Epithelial cell of prostate (primary cell): Measurements from ENCODE around the gene NUP62CL.
A peak's percentile ranks its signal among the peaks of the same experiment; 100 is the strongest.
"Not testable (repeated sequence)": the region's sequence is repeated elsewhere in the genome, so short reads cannot be mapped to it uniquely, and the experiment has no call there.

Experiments
- DNase-seq: peaks from one replicate; pipeline ENCODE4 v3.0.0-alpha.2; 2011; ENCODE audit warnings: low read depth, low spot score
- H3K27ac ChIP-seq: fragments of 450-650 bp; 2 replicates; pipeline ENCODE4 v1.5.1; 2017; ENCODE audit warnings: mild to moderate bottlenecking

NUP62CL gene, protein sequence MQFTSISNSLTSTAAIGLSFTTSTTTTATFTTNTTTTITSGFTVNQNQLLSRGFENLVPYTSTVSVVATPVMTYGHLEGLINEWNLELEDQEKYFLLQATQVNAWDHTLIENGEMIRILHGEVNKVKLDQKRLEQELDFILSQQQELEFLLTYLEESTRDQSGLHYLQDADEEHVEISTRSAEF

DNA sequence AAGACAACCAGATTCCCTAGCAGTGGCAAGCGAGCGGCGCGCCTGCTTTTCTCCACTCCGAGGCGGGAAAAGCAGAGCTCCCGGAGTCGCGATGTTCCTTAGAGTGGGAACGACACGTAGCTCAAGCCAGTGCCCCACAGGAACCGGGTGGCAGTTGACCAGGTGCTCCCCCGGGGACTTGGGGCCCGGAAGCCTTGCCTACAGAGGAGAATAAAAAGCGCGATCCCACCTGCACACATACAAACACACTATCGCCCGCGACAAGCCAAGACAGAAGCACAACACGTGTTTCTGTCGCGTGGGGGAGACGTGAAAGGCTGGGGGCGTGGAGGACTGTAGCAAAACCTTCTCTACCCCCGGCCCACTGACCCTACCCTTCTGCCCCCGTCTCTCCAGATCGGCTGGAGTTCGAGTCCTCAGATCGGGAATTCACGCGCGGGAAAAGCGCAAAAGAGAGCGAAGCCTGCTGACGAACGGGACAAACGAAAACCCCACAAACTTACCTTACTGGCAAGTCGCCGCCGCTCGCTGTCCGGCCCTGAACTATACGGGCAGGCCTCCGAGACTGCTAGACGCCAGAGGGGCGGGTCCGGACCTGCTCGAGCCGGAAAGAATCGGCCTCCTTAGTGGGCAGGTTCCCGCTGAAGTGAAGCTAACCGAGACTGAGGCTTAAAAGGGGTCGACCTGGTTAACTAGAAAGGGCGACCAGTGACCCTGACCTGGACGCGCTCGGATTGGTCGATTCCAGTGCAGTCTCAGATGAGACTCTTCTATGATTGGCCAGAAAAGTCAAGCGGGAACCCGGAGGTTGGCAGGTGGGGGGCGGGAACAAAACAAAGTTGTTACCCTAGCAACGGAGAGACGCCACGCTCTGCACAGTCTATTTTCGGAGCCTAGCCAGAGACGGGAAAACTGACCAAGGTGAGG lies at the start of gene NUP62CL, which contains the start of gene DNAAF6:
Gene NUP62CL, minus strand, starts transcription at position 664 of the 927 bp plus-strand sequence. CDS start 31,287 bp downstream, outside the sequence.
Gene DNAAF6, plus strand, starts transcription at position 842 of the 927 bp plus-strand sequence. CDS start 6,265 bp downstream, outside the sequence.
- DNase-seq: no peak
- no peak within 1 kb of the TSS for H3K27ac ChIP-seq

DNA sequence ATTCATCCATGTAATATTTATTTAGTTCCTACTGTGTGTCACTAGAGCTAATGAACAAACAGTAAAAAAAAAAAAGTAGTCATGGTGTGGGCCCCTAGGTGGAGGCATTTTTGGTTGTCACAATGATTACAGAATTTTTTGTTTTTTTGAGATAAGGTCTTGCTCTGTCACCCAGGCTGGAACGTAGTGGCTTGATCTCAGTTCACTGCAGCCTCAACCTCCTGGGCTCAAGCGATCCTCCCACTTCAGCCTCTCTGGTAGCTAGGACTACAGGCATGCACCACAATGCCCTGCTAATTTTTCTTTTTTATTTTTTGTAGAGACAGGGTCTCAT lies 22.2 kb upstream of the NUP62CL start:
- no peak for DNase-seq

DNA sequence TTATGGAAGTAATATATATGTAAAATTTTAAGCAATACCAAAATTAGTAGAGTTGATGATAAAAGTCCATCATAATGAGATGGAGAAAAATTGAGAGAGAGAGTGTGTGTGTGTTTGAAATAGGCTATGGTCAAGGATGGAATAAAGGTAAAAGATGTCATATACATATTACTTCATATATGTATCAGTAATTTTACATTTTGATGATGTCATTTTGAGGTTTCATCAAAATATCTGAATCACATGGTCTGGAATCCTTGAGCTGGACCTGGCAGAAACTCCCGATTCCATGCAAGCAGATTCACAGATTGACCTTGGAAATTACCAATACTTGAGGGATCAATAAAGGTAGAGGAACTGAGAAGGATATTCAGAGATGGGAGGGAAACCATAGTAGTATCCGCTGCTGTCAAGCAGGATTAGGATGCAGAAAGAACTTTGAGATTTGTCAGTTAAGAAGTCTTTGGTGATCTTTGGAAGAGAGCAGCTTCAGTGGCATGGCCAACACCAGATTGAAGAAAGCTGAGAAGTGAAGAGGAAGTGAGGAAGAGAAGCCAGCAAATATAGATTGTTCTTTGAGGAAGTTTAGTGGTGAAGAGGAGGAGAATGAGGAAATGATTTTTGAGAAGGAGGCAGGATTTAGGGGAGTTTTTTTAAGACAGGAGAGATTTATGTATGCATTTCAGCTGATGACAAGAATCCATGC lies 21.7 kb upstream of the NUP62CL start:
- H3K27ac ChIP-seq: no peak overlapping the region
- DNase-seq: no peak

More for the DNA sequence above, 22.2 kb upstream of the NUP62CL start:
- H3K27ac ChIP-seq: no peak overlapping the region

DNA sequence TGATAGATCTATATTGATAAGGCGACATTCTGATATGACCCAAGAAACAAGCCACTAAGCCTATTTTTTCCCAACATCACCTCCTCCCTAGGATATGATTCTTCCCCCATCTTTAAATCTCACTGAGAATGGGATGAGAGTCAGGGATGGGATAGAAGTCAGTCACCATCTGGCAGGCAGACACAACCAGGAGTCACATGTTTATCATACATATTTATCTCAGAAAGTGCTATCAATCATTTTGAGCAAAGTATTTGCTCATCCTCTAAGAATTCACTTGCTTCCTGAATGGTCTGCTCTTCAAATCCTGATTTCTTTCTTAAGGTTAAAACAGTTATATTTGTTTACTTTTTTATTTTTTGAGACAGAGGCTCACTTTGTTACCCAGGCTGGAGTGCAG lies 20.5 kb upstream of the NUP62CL start:
- H3K27ac ChIP-seq: no peak overlapping the region
- DNase-seq: no peak

DNA sequence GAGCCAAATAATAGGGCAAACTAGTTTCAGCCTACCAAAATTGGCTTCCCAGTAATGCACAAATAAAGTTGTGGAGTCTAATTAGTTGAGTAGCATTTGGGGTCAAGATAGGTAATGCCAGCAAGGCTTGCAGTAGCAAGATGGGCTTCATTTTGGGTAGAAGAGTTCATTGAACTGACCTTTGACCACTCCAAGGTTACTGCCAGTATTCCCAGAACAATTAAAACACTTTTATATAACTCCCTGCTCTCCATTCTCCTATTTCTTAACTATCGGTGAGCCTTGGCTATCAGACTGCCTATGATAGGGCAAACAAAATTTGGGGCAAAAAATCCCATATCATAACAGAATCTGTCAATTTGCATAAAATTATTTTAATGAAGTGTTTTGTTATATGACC lies 7.2 kb upstream of the NUP62CL start:
- no peak overlapping the region for H3K27ac ChIP-seq
- DNase-seq: no peak

DNA sequence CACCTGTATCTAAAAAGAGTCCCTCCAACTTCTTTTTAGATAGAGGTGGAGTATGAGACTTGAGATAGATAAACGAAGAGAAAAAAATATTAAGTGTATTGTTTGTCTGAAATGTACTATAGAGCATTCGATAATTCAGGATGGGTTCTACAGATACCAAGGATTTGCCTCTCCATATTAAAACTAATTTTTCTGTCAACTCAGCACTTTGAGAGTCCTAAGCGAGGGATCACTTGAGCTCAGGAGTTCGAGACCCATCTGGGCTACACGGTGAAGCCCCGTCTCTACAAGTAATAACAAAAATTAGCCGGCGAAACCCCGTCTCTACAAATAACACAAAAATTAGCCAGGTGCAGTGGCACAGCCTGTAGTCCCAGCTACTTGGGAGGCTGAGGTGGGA lies 1.7 kb upstream of the NUP62CL start:
- no peak overlapping the region for H3K27ac ChIP-seq
- no peak for DNase-seq

DNA sequence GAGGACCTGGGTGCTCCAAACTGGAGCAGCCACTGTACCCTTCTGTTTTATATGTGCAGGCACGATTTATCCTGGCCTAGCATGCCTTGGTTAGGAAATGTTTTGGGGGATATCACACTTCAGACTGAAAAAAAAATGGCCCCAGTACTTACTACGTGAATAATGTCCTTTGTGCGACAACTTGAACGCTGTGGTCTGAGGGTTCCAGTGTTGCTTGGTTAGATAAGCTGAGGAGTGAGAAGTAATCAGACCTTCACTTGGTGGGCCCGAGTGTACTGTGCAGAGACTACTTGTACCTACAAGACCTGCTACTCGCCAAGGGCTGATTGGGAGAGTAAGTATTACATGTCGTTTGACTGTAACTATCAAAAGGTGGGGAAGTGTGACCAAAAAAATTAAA lies 856 bp upstream of the NUP62CL start:
- DNase-seq: no peak
- no peak overlapping the region for H3K27ac ChIP-seq

DNA sequence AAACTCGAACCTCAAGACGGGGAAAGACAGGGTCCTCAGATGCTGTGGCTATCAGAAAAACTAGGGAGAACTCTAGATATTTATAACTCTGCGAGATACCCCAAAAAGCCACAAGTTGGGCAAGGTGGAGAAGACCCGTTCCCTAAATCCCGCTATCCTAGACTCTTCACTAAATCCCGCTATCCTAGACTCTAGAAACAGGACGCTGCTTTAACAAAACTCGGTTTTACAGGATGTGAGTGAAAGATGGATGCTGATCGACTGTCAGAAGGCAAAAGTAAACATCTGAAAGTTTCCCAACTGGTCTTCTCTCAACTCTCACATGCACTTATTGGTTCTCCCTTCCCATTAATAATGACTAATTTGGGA lies 448 bp upstream of the NUP62CL start:
- DNase-seq: no peak
- H3K27ac ChIP-seq: no peak overlapping the region

DNA sequence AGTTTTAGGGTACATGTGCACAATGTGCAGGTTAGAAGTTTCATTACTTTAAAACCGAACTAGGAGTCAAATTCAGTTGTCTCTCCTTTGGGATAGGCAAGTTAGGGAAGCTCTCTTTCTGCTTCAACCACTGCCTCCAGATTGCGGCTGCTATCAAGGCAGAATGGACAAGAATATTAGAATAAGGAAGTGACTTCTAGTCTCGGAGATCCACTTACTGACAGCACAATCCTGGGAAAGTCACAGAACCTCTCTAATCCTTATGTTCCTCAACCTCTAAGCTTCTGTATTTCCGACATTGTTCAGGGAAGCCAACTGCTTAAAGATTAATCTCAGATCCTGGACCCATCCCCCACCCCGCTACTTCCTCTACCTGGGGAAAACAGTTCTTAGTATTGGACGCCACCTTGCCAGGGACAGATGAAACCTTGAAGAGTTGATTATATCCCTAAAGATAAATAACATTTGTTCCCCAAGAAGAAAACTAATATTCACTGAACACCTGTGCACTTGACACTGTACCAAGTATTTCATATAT lies 2.1 kb downstream of the NUP62CL start:
- DNase-seq: no peak
- H3K27ac ChIP-seq: no peak overlapping the region

DNA sequence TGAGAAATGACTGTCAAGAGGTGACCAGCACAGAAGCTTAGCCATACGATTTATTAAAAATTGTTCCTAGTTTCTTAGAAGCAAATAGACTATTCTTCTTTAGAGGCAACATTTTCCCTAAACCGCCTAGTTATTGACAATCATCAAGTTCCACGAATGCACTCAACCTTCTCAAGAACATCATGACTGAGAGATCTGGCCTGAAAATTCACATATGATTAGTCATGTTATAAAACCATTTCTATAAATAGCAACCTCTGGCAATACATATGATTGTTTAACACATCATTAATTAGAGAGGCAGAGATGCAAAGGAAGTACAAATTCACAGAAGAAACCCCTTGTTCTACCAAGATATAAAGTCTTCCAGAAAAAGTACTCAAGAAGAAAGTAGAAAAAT lies 6.7 kb downstream of the NUP62CL start:
- no peak overlapping the region for H3K27ac ChIP-seq
- DNase-seq: no peak

DNA sequence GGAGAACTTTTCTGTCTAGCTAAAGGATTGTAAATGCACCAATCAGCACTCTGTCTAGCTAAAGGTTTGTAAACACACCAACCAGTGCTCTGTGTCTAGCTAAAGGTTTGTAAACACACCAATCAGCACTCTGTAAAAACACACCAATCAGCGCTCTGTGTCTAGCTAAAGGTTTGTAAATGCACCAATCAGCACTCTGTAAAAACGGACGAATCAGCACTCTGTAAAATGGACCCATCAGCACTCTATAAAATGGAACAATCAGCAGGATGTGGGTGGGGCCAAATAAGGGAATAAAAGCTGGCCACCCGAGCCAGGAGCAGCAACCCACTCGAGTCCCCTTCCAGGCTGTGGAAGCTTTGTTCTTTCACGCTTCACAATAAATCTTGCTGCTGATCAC lies 8.2 kb downstream of the NUP62CL start:
- H3K27ac ChIP-seq, DNase-seq: not testable (repeated sequence)

DNA sequence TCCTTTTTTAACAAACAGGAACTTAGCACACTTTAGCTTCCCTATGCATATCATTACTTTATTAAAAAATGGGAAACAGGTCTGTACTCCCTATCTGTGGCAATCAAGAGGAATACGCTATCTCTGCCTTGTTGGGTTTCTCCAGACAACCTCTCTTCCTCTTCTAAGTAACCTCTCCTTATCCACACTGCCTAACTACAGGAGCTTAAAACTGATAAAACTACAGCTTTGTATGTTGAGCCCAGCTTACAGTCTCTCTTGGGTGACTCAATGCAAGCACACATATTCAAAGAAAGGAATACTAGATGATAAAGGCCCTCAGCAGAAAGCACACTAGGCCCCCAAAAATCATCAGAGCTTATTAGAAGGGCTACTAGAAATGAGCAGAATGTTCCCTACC lies 8.9 kb downstream of the NUP62CL start:
- H3K27ac ChIP-seq: no peak overlapping the region
- no peak for DNase-seq

DNA sequence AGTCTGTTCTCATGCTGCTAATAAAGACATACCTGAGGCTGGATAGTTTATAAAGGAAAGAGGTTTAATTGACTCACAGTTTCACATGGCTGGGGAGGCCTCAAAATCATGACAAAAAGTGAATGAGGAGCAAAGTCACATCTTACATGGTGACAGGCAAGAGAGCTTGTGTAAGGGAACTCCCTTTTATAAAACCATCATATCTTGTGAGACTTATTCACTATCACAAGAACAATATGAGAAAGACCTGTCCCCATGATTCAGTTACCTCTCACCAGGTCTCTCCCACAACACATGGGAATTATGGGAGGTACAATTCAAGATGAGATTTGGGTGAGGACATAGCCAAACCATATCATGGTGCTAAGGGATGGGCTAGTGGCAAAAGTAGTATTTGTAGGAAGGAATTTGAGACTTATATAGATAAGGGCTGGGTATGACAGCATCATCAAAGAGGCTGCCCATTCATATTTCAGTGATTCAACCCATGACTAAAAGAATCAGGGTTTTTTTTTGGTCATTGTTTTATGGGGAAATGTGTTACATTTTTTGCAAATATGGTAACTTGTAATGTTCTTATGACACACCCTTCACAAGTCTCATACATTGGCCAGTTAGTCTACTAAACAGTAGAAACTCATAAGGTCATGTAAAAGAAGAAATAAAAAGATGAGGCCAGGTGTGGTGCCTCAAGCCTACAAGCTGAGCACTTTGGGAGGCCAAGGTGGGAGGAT lies 34.7 kb downstream of the NUP62CL start:
- H3K27ac ChIP-seq: no peak overlapping the region
- no peak for DNase-seq

DNA sequence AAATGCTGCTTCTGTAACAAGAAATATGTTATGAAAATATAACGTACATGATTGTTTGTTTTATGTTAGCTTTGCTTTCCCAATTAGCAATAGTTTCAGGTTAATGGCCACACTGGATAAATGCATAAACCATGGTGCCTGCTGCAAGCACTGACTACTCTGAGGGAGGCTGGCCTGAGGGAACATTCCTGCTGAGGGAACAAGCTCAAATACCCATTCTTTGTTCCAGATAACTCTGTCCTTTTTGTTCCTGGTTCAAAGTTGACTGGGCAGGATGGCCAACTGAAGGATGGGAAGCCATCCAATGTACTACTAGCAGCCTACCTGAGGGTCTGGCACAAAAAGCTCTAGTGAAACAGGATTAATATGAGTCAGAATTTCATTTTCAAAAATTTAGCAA lies 37.5 kb downstream of the NUP62CL start:
- no peak overlapping the region for H3K27ac ChIP-seq
- no peak for DNase-seq

DNA sequence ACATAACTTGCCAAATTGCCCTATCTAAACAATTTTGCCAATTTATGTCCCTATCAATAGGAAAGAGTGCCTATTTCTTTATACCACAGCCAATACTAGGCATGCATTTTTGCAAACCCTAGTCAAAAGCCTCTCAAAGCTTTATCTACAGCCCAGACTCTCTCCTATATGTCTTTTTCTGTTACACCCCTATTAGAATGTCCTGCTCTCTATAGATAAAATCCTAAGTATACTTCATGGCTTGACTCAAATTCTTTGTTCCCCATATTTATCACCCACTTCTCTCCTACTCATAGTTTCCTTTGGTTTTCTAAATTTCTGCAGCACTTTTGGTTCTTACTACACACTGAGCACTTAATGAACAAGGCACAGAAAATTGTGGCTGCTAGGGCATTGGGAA lies 38.0 kb downstream of the NUP62CL start:
- no peak overlapping the region for H3K27ac ChIP-seq
- DNase-seq: no peak

DNA sequence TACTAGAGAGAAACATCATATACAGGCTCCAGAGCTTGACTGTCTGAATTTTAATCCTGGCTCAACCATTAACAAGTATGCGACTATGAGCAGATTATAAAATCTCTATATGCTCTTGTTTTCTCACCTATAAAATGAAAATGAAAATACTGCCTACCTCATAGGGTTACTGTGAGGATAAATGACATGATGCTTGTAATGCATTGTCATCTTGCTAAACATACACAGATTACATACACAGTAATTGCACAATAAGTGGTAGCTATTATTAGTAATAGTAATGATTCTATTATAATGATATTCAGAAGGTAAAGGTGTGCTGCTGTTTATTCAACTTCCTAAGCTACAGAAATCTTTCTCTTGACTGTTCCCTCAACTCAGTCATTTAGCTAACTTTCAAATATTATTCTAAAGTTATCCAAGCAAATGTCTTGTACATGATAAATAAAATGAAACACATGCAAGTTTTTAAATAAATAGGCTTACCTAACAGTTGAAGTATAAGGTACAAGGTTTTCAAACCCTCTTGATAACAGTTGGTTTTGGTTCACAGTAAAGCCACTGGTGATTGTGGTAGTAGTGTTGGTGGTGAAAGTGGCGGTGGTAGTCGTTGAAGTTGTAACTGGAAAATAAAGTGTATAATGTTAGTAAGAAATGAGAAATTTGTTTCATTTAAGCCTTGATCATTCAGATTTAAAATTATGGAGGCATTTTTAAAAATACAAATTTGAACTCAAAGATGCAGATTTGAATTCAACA lies 38.9 kb downstream of the NUP62CL start:
- DNase-seq: no peak
- H3K27ac ChIP-seq: no peak overlapping the region

DNA sequence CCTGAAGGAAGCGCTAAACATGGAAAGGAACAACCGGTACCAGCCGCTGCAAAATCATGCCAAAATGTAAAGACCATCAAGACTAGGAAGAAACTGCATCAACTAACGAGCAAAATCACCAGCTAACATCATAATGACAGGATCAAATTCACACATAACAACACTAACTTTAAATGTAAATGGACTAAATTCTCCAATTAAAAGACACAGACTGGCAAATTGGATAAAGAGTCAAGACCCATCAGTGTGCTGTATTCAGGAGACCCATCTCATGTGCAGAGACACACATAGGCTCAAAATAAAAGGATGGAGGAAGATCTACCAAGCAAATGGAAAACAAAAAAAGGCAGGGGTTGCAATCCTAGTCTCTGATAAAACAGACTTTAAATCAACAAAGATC lies 48.6 kb downstream of the NUP62CL start:
- not testable (repeated sequence) for DNase-seq, H3K27ac ChIP-seq

DNA sequence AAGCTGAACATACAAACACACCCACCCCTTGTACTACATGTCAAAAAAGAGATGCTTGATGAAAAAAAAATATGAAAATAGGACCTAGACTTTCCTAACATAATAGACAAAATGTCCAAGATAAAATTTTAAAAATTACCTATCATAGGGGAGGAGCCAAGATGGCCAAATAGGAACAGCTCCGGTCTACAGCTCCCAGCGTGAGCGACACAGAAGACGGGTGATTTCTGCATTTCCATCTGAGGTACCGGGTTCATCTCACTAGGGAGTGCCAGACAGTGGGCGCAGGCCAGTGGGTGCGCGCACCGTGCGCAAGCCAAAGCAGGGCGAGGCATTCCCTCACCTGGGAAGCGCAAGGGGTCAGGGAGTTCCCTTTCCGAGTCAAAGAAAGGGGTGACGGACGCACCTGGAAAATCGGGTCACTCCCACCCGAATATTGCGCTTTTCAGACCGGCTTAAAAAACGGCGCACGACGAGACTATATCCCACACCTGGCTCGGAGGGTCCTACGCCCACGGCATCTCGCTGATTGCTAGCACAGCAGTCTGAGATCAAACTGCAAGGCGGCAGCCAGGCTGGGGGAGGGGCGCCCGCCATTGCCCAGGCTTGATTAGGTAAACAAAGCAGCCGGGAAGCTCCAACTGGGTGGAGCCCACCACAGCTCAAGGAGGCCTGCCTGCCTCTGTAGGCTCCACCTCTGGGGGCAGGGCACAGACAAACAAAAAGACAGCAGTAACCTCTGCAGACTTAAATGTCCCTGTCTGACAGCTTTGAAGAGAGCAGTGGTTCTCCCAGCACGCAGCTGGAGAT lies 50.4 kb downstream of the NUP62CL start:
- H3K27ac ChIP-seq: peak overlapping the region; percentile 77
- not testable (repeated sequence) for DNase-seq
